GM23338 (cell line): Measurements from ENCODE around the gene SFSWAP. TPM values are rescaled to one million over a fixed set of nuclear protein-coding genes. Genes with fewer than 3 reads are reported as not detected.
A peak's percentile ranks its signal among the peaks of the same experiment; 100 is the strongest.
"Not testable (repeated sequence)": the region's sequence is repeated elsewhere in the genome, so short reads cannot be mapped to it uniquely, and the experiment has no call there.

Source experiments
- ATAC-seq: fragments of 200-7000 bp; cut with Tn5 transposase; 3 replicates; pipeline ENCODE4 v1.9.1; 2020
- DNase-seq: peaks from one replicate; pipeline ENCODE4 v3.0.0-alpha.2; 2015; ENCODE audit warnings: low spot score
- H2AFZ ChIP-seq: fragments of 200-600 bp; sonication (generic); 2 replicates; pipeline ENCODE4 v1.8.0; 2016; ENCODE audit warnings: antibody characterized with exemption, mild to moderate bottlenecking, moderate library complexity
- H3F3A ChIP-seq: fragments of 200-600 bp; sonication (generic); replicated peaks from 2 replicates; pipeline ENCODE4 v1.8.0; 2017; ENCODE audit warnings: antibody characterized with exemption, mixed run types, low read depth
- H3K27ac ChIP-seq: fragments of 200-600 bp; sonication (generic); 2 replicates; pipeline ENCODE4 v1.6.1; 2016; ENCODE audit warnings: low read depth
- H3K27me3 ChIP-seq: fragments of 200-600 bp; sonication (generic); 2 replicates; pipeline ENCODE4 v1.8.0; 2016; ENCODE audit warnings: mild to moderate bottlenecking, mixed run types, moderate library complexity; ENCODE audit not compliant: insufficient read depth
- H3K36me3 ChIP-seq: fragments of 200-600 bp; sonication (generic); 2 replicates; pipeline ENCODE4 v1.8.0; 2016; ENCODE audit warnings: mild to moderate bottlenecking; ENCODE audit not compliant: insufficient read depth
- H3K4me1 ChIP-seq: fragments of 200-600 bp; sonication (generic); 2 replicates; pipeline ENCODE4 v1.8.0; 2016; ENCODE audit warnings: mild to moderate bottlenecking, moderate library complexity; ENCODE audit not compliant: insufficient read depth
- H3K4me2 ChIP-seq: fragments of 200-600 bp; sonication (generic); 2 replicates; pipeline ENCODE4 v1.7.1; 2017; ENCODE audit warnings: mixed run types
- H3K4me3 ChIP-seq: fragments of 200-600 bp; sonication (generic); 2 replicates; pipeline ENCODE4 v1.6.1; 2016; ENCODE audit warnings: mixed run types
- H3K79me2 ChIP-seq: fragments of 200-600 bp; sonication (generic); replicated peaks from 2 replicates; pipeline ENCODE4 v1.8.0; 2017; ENCODE audit warnings: mild to moderate bottlenecking; ENCODE audit not compliant: insufficient read depth
- H3K9me2 ChIP-seq: fragments of 200-600 bp; sonication (generic); 2 replicates; pipeline ENCODE4 v1.8.0; 2017; ENCODE audit not compliant: insufficient read depth
- H4K20me1 ChIP-seq: fragments of 200-600 bp; sonication (generic); replicated peaks from 2 replicates; pipeline ENCODE4 v1.8.0; 2017; ENCODE audit warnings: mild to moderate bottlenecking; ENCODE audit not compliant: insufficient read depth
- H3K27ac Mint-ChIP-seq: 2 replicates; pipeline ENCODE4 v1.8.0; 2020; ENCODE audit warnings: inconsistent platforms, mild to moderate bottlenecking, moderate library complexity, mixed read lengths
- H3K27me3 Mint-ChIP-seq: 3 replicates; pipeline ENCODE4 v1.8.0; 2022; ENCODE audit warnings: low read depth, mild to moderate bottlenecking, moderate library complexity, mixed read lengths, inconsistent platforms; ENCODE audit not compliant: insufficient read depth, poor library complexity
- H3K36me3 Mint-ChIP-seq: 3 replicates; pipeline ENCODE4 v1.8.0; 2021; ENCODE audit warnings: low read depth, mild to moderate bottlenecking, inconsistent platforms, moderate library complexity, mixed read lengths
- H3K4me1 Mint-ChIP-seq: 3 replicates; pipeline ENCODE4 v1.8.0; 2020; ENCODE audit warnings: mild to moderate bottlenecking, inconsistent platforms, mixed read lengths
- H3K4me3 Mint-ChIP-seq: 3 replicates; pipeline ENCODE4 v1.8.0; 2021; ENCODE audit warnings: moderate library complexity, mild to moderate bottlenecking, inconsistent platforms, mixed read lengths
- H3K9me3 Mint-ChIP-seq: 3 replicates; pipeline ENCODE4 v1.8.0; 2020; ENCODE audit warnings: moderate library complexity, mild to moderate bottlenecking, inconsistent platforms, mixed read lengths
- EZH2phosphoT487 ChIP-seq: fragments of 200-600 bp; sonication (generic); IDR thresholded peaks from one replicate; pipeline ENCODE4 v1.8.1; 2018; ENCODE audit warnings: antibody characterized with exemption; ENCODE audit not compliant: unreplicated experiment
- NANOG ChIP-seq: IDR thresholded peaks from 2 replicates; pipeline ENCODE4 v1.6.1; 2016; ENCODE audit warnings: antibody characterized with exemption, borderline replicate concordance
- STAT1 ChIP-seq: IDR thresholded peaks from one replicate; pipeline ENCODE4 v1.6.1; 2016; ENCODE audit warnings: antibody characterized with exemption; ENCODE audit not compliant: unreplicated experiment
- ZNF114 ChIP-seq: fragments of 250-450 bp; sonication (Bioruptor Pico); IDR thresholded peaks from 2 replicates; pipeline ENCODE4 v1.5.0; 2020; ENCODE audit warnings: mild to moderate bottlenecking, moderate library complexity
- ZNF331 ChIP-seq: fragments of 250-450 bp; sonication (Bioruptor Pico); IDR thresholded peaks from 2 replicates; pipeline ENCODE4 v1.5.0; 2020; ENCODE audit warnings: low read depth, mild to moderate bottlenecking, moderate library complexity
- polyA plus RNA-seq: library from polyadenylated mRNA; unstranded; fragments of >200 nt; fragmentation: Nextera tagmentation; extraction: Ambion mirVana; gene quantifications from 2 replicates; pipeline ENCODE4 v1.2.1, GENCODE V29; 2016
- total RNA-seq: library from RNA; depleted of rRNA; stranded (reverse); fragments of >200 nt; shearing (Covaris generic); gene quantifications from 2 replicates; pipeline ENCODE4 v1.2.3, GENCODE V29; 2014
- TF ChIP-seq, protein P1 (sequence below): IDR thresholded peaks from 2 replicates; pipeline ENCODE4 v1.6.1; 2016; ENCODE audit warnings: antibody characterized with exemption
- TF ChIP-seq, protein P2 (sequence below): IDR thresholded peaks from one replicate; pipeline ENCODE4 v1.6.1; 2018; ENCODE audit warnings: antibody characterized with exemption; ENCODE audit not compliant: unreplicated experiment
- TF ChIP-seq, protein P3 (sequence below): fragments of 250-450 bp; sonication (Bioruptor Pico); IDR thresholded peaks from 2 replicates; pipeline ENCODE4 v1.5.0; 2020; ENCODE audit warnings: mild to moderate bottlenecking, moderate library complexity

SFSWAP gene
- total and polyA plus RNA-seq, 2 experiments from 2014 or later, result 41.0 to 49.8 TPM

DNA sequence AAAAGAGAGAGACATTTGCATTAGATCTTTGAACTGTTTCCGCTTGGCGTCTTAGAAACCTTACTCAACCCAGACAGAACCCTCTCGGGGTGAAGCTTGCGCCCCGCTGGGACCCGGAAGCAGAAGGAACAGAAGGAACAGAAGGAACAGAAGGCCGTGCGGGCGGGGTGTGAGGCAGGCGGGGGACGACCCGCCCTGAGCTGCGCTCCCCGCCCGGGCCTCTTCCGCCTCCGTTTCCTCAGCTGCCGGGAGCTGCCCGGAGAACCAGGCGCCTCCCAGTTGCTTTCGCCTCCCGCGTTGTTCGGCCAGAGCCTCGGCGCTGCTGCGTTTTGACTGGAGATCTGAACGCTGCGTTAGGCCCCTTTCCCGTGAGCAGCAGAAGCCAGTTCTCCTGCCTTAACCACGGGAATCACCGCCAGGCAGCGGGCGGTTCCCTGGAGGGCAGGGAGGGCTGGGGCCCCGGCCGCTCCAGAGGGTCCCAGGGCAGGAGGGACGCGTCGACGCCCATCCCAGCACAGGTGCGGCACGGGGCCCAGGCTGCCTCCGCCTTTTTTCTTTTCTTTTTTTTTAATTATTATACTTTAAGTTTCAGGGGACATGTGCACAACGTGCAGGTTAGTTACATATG lies 98.0 kb downstream of the SFSWAP start (continued):
- TF ChIP-seq, protein P1, sequence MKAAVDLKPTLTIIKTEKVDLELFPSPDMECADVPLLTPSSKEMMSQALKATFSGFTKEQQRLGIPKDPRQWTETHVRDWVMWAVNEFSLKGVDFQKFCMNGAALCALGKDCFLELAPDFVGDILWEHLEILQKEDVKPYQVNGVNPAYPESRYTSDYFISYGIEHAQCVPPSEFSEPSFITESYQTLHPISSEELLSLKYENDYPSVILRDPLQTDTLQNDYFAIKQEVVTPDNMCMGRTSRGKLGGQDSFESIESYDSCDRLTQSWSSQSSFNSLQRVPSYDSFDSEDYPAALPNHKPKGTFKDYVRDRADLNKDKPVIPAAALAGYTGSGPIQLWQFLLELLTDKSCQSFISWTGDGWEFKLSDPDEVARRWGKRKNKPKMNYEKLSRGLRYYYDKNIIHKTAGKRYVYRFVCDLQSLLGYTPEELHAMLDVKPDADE, result no peak
- TF ChIP-seq ZNF114 (CRISPR knock-in tag) (no peak), EZH2phosphoT487 (no peak), ZNF331 (CRISPR knock-in tag) (no peak), NANOG (no peak)
- TF ChIP-seq, protein P2, sequence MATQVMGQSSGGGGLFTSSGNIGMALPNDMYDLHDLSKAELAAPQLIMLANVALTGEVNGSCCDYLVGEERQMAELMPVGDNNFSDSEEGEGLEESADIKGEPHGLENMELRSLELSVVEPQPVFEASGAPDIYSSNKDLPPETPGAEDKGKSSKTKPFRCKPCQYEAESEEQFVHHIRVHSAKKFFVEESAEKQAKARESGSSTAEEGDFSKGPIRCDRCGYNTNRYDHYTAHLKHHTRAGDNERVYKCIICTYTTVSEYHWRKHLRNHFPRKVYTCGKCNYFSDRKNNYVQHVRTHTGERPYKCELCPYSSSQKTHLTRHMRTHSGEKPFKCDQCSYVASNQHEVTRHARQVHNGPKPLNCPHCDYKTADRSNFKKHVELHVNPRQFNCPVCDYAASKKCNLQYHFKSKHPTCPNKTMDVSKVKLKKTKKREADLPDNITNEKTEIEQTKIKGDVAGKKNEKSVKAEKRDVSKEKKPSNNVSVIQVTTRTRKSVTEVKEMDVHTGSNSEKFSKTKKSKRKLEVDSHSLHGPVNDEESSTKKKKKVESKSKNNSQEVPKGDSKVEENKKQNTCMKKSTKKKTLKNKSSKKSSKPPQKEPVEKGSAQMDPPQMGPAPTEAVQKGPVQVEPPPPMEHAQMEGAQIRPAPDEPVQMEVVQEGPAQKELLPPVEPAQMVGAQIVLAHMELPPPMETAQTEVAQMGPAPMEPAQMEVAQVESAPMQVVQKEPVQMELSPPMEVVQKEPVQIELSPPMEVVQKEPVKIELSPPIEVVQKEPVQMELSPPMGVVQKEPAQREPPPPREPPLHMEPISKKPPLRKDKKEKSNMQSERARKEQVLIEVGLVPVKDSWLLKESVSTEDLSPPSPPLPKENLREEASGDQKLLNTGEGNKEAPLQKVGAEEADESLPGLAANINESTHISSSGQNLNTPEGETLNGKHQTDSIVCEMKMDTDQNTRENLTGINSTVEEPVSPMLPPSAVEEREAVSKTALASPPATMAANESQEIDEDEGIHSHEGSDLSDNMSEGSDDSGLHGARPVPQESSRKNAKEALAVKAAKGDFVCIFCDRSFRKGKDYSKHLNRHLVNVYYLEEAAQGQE, result no peak

DNA sequence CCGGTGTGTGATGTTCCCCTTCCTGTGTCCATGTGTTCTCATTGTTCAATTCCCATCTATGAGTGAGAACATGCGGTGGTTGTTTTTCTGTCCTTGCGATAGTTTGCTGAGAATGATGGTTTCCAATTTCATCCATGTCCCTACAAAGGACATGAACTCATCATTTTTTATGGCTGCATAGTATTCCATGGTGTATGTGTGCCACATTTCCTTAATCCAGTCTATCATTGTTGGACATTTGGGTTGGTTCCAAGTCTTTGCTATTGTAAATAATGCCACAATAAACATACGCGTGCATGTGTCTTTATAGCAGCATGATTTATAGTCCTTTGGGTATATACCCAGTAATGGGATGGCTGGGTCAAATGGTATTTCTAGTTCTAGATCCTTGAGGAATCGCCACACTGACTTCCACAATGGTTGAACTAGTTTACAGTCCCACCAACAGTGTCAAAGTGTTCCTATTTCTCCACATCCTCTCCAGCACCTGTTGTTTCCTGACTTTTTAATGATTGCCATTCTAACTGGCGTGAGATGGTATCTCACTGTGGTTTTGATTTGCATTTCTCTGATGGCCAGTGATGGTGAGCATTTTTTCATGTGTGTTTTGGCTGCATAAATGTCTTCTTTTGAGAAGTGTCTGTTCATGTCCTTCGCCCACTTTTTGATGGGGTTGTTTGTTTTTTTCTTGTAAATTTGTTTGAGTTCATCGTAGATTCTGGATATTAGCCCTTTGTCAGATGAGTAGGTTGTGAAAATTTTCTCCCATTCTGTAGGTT lies 98.8 kb downstream of the SFSWAP start:
- not testable (repeated sequence) for DNase-seq, H3K4me3 ChIP-seq, H3F3A ChIP-seq, ATAC-seq, H3K4me1 ChIP-seq, H3K27ac Mint-ChIP-seq, H3K4me3 Mint-ChIP-seq, H3K79me2 ChIP-seq, H3K36me3 ChIP-seq, H4K20me1 ChIP-seq, H2AFZ ChIP-seq, H3K27me3 ChIP-seq, H3K9me2 ChIP-seq, H3K27ac ChIP-seq, H3K4me2 ChIP-seq, H3K4me1 Mint-ChIP-seq
- H3K9me3 Mint-ChIP-seq, result peaks cover 24% of the 10 kb centered on the region
- H3K27me3 Mint-ChIP-seq, result peaks cover 11% of the 10 kb centered on the region
- H3K36me3 Mint-ChIP-seq, result peaks cover 12% of the 10 kb centered on the region

DNA sequence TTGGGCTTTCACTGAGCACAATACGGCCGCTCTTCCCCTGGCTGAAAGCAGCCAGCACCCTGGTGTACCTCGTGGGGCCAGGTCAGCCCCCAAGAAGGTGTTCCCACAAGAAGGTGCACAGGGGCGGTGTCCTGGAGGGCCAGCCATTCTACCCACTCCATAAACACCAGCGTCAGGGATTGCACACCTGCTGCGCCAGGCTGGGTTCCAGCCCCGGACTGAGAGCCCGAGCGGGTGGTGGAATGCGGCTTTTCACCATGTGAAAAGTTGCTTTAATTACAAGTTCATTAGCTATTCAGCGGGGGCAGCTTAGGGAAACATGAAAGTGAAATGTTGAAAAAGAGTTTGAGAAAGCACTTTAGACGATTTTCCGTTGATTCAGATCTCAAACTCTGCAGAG lies 99.8 kb downstream of the SFSWAP start:
- H3K27me3 Mint-ChIP-seq, result peaks cover 12% of the 10 kb centered on the region
- no peaks in the 10 kb centered on the region for H3K9me2 ChIP-seq
- H3K9me3 Mint-ChIP-seq, result peaks cover 24% of the 10 kb centered on the region
- no peaks in the 10 kb centered on the region for H4K20me1 ChIP-seq
- ATAC-seq, result peak; percentile 59
- H3K4me3 ChIP-seq, result 0 out of 2 replicates have a peak overlapping the region, but pooled peaks have one; percentile 3
- H3K4me1 Mint-ChIP-seq, result peaks cover 6% of the 10 kb centered on the region; the same call in 2 of the 3 replicates
- no peaks in the 10 kb centered on the region for H3K27me3 ChIP-seq
- H3K4me1 ChIP-seq, result peaks cover 8% of the 10 kb centered on the region
- peaks cover 12% of the 10 kb centered on the region for H3K36me3 Mint-ChIP-seq
- 0 out of 2 replicates have a peak overlapping the region, but pooled peaks have one; percentile 55 for H3K27ac ChIP-seq
- H3F3A ChIP-seq, result no peaks in the 10 kb centered on the region
- H3K27ac Mint-ChIP-seq, result no peak overlapping the region
- DNase-seq, result peak; percentile 45
- H3K79me2 ChIP-seq, result no peaks in the 10 kb centered on the region
- peak overlapping the region; percentile 58; the same call in 1 of the 2 replicates for H3K4me2 ChIP-seq
- peak overlapping the region; percentile 57; the same call in 1 of the 2 replicates for H2AFZ ChIP-seq
- no peak overlapping the region for H3K4me3 Mint-ChIP-seq
- no peaks in the 10 kb centered on the region for H3K36me3 ChIP-seq
- no peak for TF ChIP-seq STAT1
- TF ChIP-seq, protein P3, sequence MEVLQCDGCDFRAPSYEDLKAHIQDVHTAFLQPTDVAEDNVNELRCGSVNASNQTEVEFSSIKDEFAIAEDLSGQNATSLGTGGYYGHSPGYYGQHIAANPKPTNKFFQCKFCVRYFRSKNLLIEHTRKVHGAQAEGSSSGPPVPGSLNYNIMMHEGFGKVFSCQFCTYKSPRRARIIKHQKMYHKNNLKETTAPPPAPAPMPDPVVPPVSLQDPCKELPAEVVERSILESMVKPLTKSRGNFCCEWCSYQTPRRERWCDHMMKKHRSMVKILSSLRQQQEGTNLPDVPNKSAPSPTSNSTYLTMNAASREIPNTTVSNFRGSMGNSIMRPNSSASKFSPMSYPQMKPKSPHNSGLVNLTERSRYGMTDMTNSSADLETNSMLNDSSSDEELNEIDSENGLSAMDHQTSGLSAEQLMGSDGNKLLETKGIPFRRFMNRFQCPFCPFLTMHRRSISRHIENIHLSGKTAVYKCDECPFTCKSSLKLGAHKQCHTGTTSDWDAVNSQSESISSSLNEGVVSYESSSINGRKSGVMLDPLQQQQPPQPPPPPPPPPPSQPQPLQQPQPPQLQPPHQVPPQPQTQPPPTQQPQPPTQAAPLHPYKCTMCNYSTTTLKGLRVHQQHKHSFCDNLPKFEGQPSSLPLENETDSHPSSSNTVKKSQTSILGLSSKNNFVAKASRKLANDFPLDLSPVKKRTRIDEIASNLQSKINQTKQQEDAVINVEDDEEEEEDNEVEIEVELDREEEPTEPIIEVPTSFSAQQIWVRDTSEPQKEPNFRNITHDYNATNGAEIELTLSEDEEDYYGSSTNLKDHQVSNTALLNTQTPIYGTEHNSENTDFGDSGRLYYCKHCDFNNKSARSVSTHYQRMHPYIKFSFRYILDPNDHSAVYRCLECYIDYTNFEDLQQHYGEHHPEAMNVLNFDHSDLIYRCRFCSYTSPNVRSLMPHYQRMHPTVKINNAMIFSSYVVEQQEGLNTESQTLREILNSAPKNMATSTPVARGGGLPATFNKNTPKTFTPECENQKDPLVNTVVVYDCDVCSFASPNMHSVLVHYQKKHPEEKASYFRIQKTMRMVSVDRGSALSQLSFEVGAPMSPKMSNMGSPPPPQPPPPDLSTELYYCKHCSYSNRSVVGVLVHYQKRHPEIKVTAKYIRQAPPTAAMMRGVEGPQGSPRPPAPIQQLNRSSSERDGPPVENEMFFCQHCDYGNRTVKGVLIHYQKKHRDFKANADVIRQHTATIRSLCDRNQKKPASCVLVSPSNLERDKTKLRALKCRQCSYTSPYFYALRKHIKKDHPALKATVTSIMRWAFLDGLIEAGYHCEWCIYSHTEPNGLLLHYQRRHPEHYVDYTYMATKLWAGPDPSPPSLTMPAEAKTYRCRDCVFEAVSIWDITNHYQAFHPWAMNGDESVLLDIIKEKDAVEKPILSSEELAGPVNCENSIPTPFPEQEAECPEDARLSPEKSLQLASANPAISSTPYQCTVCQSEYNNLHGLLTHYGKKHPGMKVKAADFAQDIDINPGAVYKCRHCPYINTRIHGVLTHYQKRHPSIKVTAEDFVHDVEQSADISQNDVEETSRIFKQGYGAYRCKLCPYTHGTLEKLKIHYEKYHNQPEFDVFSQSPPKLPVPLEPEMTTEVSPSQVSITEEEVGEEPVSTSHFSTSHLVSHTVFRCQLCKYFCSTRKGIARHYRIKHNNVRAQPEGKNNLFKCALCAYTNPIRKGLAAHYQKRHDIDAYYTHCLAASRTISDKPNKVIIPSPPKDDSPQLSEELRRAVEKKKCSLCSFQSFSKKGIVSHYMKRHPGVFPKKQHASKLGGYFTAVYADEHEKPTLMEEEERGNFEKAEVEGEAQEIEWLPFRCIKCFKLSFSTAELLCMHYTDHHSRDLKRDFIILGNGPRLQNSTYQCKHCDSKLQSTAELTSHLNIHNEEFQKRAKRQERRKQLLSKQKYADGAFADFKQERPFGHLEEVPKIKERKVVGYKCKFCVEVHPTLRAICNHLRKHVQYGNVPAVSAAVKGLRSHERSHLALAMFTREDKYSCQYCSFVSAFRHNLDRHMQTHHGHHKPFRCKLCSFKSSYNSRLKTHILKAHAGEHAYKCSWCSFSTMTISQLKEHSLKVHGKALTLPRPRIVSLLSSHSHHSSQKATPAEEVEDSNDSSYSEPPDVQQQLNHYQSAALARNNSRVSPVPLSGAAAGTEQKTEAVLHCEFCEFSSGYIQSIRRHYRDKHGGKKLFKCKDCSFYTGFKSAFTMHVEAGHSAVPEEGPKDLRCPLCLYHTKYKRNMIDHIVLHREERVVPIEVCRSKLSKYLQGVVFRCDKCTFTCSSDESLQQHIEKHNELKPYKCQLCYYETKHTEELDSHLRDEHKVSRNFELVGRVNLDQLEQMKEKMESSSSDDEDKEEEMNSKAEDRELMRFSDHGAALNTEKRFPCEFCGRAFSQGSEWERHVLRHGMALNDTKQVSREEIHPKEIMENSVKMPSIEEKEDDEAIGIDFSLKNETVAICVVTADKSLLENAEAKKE, result no peak
